Stimulated activated naive CD4-positive, alpha-beta T cell treated with Interleukin-2 at 50 U/mL for 16 hours (primary cell): Measurements from ENCODE around the gene INPP5A.

Experiments used
- DNase-seq: peaks from one replicate; lab custom pipeline; 2025; lab: John Stamatoyannopoulos, UW

Gene INPP5A

DNA sequence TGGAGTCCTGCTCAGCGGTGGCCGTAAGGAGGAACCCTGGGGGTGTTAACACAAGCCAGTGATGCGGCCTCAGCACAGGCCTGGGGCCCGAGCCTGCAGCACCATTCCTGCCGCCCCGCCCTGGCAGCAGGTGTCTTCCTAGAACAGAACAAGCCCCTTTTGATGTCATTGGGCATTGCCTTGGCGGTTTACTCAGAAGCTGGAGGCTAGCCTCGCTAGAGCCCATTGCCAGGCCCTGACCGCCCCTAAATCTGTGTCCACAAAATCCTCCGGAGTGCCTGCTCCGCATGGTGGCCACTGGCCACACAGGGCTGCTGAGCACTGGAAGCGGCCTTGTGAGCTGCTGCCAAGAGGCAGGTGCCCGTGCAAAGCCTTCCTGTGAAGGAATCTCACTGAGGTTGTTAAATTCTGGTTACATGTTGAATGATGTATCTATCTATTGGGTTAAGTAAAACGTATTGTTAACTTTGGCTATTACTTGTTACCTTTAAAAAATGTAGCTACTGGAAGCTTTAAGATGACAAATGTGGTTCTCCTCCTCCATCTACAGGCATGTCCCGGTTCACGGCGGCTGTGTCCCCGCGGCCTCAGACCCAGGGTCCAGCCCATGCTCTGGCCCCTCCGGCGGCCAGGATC is 1.2 kb upstream of the INPP5A start:
- no peak for DNase-seq

DNA sequence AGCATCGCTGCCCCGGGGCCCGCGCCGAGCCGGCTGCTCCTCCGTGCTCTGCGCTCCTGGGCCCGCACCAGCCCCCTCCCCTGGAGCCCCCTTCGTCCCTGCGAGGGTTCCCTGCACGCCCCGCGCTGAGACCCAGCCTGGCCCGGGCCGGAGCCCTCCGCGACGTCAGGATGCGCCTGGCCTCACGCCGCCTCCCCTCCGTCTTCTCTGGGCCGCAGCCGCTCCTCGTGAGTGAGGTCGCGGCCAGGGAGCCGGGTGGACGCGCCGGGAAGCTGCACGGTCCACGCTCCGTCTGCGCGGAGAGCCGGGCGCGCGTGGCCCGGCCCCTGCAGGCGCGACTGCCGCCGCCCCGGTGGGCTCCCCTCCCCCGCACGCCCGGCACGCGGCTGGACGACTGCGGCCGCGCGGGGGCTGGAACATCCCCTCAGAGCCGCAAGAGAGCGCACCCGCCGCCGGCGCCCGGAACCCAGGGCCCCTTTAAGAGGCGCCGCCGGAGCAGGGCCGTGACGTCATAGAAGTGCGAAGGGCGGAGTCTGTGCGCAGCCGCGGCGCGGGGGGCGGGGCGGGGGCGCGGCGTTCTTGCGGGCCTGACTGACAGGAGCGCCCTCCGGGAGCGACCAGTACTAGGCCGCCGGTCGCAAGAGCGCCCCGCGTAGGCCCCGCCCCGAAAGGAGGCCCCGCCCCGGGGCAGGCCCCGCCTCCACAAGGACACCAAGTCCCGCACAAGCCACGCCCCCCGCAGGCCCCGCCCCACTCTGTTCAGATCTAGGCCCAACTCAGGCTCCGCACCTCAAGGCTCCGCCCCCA is 507 bp upstream of the INPP5A start:
- peak; percentile 100 for DNase-seq

DNA sequence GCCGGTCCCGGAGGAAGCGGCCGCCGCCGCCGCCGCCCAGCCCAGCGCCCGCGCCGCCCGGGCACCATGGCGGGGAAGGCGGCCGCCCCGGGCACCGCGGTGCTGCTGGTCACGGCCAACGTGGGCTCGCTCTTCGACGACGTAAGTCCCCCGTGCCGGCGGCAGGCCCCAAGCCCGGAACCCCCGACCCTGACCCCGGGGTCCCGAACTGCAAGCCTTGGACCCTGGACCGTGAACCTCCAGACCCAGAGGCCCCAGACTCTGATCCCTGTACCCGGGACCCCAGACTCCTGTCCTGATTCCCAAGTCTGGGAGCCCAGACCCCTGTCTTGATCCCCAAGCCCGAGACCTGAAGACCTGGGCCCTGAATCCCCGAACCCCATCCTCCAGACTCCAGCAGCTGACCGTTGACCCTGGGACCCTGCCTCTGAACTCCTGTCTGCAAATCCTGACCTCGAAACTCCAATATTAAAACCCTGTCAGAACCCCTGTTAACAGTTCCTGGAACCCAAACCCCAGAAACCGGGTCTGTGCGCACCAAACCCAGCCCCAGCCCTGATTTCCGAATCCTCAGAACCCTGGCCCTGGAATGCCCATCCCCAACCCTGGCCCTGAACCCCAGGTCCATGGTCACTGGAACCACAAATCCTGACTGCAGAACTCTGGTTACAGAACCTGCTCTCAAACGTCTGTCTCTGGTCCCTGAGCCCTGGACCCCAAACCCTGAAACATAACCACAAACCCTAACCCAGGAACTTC is 623 bp downstream of the INPP5A start:
- DNase-seq = no peak

DNA sequence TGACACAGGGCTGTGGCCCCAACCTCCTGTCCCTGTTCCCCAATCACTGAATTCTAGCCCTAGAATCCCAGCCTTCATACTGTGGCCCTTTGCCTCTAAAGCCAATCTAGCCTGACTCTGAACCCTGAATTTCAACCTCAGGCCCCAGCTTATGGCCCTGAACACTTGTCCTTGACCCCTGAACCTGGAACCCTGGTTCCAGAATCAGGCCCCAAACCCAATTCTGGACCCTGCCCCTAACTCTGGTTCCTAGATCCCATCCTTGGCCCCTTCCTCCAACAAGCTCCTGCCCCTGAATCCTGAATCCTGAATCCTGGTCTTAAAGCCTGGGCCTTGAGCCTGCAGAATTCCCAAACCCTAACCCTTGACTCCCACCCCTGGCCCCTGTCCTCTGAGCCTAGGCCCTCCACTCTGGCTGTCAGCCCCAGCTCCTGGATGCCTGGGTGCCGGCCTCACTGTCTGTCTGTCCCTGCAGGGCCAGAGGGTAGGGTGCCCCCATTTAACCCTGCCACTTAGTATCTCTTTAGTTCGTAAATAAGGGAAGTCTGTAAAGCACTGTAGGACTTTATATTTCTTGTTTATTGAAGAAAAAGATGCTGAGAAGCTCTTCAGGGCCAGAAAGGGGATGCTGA is 1.3 kb downstream of the INPP5A start:
- DNase-seq = no peak

DNA sequence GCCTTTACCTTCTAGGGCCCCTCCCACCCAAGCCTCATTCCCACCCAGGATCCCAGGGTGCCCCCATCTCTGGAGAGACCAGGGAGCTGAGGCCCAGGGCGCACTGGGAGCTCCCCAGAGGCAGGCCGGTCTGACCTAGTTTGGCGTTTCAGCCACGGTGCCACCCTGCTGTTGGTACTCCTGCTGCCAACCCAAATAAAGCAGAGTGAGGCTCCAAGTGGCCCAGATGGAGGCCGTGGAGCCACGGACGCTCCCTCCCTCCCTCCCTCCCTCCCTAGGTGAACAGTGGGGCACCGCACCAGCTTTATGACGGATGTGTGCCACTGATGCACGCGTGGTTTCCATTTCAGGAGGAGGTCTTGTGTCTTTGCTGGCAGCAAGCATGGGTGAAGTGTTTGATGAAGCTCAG is 1.8 kb downstream of the INPP5A start:
- DNase-seq = peak; percentile 25

DNA sequence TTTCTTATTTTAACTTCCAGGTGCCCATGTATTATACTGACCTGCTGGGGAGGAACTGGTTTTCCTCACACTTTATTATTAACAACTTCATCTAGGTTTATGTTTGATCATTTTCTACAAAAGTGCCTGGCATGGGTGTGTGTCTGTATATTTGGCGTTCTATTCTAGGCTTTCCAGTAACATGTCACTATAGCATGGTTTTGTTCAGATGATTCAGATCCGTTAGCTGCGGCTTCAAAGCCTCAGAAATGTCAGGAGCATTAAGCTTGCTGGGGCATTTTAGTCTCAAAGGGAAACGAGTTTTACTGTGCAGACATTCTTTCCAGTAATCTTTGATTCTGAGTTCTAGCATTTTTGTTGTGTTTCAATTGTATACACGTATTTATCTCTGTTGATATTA is 2.3 kb downstream of the INPP5A start:
- DNase-seq = no peak

DNA sequence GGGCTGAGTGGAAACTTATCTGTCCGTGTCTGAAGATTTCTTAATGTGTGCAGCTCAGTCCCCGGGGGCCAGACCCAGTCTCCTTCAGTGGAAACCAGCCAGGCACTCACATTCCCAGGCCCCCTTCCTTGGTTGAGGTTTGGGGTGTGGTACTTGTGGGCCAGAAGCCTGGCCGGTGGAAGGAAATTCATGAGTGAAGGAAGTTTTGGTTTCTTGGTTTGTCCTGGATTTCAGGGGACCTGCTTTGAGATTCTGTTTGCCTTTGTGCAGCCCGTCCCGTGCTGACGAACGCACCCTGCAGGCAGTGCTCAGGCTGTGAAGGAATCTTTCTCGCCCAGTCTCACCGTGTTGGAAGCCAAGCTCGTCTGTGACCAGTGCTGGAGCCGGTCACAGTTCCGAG is 2.9 kb downstream of the INPP5A start:
- no peak for DNase-seq

DNA sequence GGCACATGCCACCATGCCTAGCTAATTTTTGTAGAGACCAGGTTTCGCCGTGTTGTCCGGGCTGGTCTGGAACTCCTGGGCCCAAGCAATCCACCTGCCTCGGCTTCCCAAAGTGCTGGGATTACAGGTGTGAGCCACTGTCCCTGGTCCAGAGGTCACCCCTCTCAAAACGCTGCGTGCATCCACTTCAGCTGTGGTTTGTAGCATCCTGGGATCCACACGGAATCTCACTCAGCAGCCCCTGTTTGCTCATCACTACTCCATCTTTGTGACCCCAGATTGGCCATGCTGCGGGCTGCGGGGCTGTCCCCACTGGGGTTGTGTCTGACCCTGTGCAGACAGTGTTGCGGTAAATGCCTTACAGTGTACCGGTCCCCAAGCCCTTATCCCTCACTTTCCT is 3.5 kb downstream of the INPP5A start:
- DNase-seq = no peak

DNA sequence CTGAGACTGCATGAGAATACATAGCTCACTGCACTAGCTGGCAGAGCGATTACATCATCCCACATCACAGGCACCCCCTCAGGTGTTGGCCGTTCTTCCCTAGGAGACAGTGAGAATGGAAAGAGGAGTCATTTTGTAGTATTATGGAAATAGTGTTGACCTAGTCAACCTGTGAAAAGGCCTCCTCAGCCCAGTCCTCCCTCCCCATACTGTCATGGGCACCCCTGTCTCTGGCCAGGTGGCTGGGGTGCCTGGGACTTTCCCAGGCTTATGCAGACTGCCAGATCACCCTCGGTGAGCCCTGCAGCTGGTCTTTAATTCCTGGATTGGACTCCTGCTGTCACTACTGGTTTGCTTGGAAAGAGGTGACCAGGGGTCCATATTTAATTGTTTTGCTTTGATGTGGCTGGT is 4.0 kb downstream of the INPP5A start:
- DNase-seq = no peak

DNA sequence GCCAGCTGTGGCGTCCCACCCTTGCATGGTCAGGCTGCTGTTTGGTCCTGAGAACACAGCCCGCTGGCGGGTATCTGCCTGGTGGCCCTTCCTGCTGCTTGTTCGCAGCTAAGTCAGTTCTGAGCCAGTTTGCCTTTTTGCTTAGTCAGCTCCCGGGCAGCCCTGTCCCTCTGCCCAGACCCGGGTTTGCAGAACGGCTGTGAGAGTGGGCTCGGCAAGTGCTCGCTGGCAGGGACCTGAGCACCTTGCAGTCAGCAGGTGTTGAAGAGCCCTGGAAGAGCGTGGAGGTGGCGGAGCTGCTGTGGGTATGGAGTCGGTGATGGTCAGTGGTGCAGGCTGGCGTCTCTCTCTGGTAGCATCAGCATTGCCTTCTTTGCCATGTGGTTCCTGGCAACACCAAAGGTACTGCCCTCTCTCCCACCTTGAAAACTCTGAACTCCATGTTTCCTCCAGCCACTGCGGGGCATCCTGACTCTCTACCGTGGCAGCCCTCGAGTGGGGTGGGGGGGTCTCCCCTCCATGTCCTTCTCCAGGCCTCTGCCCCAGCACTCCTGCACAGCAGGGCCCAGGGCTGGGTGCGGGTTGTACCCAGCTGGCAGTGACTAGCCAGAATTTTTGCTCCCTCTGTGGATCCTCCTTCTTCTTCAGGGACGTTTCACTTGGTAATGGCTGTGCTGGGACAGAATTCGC is 4.6 kb downstream of the INPP5A start:
- DNase-seq = no peak

DNA sequence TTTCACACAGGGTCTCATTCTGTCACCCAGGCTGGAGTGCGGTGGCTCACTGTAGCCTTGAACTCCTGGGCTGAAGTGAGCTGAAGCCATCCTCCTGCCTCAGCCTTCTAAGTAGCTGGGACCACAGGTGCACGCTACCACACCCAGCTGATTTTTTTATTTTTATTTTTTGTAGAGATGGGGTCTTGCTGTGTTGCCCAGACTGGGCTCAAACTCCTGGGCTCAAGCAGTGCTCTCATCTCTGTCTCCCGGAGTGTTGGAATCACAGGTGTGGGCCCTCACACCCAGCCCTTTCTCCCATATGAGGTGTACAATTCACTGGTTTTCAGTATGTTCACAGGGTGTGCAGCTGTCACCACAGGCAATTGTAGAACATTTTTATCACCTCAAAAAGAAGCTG is 5.2 kb downstream of the INPP5A start:
- DNase-seq = no peak

DNA sequence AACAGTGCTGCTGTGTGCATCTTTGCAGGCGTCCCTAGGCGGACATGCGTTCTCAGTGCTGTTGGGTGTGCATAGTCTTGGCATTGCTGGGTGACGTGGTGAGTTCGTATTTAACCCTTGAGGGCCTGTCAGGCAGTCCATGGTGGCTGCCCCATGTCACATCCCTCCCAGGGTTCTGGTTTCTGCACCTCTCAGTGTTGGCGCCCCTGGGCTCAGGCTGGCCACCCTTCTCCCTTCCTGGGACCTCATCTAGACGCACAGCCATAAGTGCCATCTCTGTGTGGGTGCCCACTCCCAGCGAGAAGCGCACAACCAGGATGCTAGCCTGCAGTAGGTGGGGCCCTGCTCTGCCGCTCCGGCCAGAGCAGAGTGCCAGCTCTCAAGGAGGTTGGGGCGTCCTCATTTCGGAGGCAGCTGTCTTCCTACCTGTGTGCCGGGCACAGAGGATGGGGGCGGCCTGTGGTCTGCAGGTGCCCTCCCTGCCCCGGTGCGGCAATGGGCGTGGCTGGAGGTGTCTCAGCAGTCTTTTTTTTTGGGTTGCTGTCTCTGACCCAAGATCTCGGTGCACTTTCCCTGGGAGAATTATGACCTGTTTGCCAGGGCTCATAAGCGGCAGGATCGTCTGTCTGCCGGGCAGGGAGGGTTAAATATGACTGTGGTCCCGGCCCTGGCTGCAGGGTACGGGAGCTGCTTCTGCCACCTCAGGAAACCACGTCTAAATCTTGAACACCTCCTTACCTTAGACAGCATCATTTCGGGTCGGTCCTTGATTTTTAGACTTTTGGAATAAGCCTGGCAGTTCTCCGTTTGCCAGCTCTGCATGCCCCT is 6.5 kb downstream of the INPP5A start:
- no peak for DNase-seq

DNA sequence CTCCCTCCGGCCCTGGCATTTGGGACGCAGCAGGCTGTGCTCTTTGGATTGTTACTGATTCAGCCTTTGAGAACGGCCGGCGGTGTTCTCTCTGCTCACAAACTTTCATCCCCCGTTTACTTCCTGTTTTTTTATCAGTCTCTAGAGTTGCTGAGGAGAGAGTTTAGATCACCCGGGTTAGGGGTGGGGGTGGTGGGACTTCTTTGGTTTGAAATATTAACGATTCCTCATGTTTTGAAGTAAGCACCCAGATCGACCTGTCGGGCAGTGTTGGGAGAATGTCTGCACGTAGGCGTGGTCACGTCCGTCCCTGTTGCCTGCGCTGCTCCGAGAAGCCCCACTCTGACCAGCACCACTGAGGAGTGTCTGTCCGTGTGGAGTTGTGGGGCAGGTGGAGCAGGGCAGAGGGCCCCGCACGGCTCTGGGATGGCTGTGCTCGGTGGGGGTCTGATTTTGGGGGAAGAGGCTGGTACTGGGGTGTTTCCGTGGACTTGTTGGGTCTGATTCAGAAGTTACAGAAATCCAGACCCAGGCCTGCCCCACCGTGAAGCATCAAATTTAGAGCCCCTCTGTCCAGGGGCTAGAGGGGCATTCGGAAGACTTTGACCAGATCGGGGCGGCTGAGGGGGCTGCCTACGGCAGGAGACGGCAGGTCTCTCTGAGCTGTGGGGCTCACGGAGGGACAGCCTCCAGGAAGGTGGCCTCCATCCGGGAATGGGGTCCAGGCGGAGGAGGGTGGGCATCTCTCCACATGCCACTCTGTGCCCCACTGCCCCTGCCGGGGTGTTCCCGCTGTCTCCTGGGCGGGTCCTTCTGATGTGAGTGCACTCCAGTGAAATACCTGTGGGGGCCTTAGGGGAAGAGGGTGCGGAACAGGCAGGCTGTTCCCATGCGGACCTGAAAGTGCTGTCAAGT is 7.4 kb downstream of the INPP5A start:
- DNase-seq = no peak

DNA sequence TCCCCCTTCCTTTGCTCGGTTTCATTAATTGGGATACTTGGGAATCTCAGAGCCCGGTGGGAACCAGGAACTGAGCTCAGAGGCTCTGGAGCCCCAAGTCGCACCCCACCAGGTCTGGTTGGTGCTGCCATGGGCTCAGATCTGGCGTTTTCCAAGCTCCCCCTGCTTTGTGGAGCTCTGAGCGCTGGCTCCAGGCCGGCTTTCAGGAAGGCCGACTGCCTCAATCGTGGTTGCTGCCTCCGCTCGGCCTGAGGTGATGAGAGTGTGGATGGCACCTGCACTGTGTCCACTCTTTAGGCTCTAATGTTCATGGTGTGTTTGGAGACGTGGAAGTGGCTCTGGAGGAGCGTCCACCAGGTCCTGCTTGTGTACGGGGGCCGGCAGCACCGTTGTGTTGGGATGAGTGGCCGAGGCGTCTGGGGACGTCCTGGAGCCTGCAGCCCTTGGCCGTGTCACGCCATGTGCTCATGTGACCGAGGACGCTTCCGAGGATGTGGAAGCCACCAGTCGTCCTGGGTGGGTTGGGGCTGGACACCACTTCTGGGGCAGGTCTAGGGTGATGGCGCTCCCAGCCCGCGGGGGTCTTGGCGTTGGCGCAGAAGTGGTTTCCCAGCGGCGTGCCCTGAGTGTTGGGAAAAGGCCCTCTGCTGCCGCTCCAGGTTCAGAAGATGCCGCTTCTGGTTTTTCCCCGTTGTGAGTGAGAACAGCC is 8.2 kb downstream of the INPP5A start:
- DNase-seq = no peak

DNA sequence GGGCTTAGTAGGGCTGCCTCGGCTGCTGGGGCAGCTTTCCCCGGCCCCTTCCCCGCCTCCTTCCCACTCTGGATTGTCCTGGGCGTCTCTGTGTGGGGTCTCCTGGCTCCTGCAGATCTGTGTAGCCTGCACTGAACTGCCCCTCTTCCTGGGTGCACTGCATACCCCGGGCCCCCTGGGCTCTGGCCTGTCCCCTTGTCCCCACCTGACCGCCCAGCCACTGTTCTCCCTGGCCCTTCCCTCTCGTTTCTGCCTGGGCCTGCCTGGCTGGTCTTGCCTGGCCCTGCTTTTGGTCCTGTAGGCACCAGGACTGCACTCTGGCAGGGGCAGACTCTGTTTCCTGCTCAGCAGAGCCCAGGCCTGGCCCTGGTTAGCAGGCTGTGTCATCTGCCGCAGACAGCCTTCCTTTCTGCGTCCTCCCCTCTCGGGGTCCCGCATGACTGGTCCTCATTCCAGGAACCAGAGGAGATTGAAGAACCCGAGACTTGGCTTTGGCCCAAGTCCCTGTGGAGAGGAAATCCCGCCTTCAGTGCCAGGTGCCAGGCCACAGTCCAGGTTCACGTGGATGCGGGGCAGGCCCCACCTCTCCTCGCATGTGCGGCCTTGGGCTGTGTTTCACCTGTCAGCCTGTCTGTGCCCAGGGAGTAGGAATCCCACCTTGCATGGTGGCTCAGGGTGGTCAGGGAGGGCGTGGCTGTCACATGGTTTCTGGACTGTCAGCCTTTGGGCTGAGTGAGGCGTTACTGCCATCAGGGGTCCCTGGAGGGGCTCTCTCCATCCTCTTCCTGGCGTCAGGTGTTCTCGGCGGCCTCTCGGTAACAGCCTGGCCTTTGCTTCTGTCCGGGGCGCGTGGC is 9.2 kb downstream of the INPP5A start:
- no peak for DNase-seq

DNA sequence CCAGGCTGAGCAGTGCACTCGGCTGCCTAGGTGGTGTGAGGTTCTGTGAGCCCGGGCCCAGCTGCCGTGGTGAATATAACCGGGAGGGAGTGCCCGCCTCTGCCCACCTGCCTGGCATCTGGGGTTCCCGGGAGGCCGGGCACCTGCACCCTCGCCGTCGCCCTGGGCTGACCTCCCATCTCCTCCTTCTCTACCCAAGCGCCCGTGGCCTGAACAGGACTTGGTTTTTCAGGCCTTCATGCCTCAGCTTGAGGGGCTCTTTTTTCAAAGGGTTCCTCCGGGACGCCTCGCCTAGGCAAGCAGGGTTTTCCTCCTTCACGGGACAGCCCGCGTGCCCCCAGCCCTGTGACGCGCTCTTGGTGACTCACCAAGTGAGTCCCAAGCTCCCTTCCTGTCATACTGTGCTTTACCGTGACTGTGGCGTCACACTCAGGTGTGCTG is 9.9 kb downstream of the INPP5A start:
- DNase-seq = no peak

DNA sequence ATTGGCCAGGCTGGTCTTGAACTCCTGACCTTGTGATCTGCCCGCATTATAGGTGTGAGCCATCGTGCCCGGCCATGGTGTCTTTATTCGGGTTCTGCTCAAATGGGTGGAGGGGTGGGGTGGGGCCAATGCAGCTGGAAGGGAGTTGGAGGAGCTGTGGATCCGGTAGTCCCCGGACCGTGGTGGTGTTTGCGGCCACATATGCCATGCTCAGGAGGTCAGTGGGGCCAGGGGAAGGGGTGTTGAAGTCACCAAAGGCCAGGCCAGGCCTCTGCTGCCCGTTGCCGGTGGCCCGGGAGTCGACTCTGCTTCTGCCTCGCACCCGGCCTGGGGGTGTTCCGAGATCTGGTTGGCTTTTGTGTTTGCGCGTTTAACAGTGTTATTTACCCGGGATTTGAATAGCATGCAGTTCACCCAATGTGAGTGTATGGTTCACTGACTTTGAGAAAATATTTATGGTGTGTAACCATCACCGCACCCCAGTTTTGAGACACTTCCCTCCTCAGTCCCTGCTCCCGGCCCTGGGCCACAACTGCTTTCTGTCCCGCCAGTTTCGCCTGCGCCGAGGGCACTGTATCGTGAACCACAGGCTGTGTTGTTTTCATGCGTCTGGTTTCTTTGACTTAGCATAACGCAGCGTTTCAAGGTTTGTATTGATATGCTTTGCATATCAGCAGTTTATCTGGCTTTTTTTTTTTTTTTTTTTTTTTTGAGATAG is 10.7 kb downstream of the INPP5A start:
- no peak for DNase-seq

DNA sequence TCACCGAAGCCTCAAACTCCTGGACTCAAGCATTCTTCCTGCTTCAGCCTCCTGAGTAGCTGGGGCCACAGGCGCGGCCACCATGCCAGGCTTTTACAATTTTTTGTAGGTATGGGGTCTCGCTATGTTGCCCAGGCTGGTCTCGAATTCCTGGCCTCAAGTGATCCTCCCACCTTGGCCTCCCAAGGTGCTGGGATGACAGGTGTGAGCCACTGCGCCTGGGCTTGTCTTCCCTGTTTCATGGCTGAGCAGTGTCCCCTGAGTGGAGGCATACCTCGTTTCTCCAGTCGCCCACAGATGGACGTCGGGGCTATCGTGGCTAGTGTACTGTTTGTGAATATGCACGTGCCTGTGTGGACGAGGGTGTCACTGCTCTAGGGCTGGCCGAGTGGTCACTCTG is 11.3 kb downstream of the INPP5A start:
- DNase-seq = no peak
